B cell (primary cell): Measurements from ENCODE around the gene SMC2. TPM values are rescaled to one million over a fixed set of nuclear protein-coding genes. Genes with fewer than 3 reads are reported as not detected.

Source experiments
- ATAC-seq: fragments of 200-7000 bp; cut with Tn5 transposase; one replicate; pipeline ENCODE4 v1.10.0; 2021; ENCODE audit warnings: low read depth, mild to moderate bottlenecking, moderate number of reproducible peaks, moderate library complexity
- CTCF ChIA-PET: fragments of 350-600 bp; sonication (Branson Sonifier 250); formaldehyde crosslinking; loops from one replicate; lab custom pipeline; 2021; ENCODE audit warnings: antibody characterized with exemption, inconsistent platforms; lab: Charles Lee
- POLR2A ChIA-PET: fragments of 350-600 bp; sonication (Branson Sonifier 250); formaldehyde crosslinking; loops from one replicate; lab custom pipeline; 2021; ENCODE audit warnings: antibody characterized with exemption; lab: Charles Lee
- DNase-seq: peaks from one replicate; pipeline ENCODE4 v3.0.0; 2013
- H2AFZ ChIP-seq: 2 replicates; pipeline ENCODE4 v1.6.1; 2012; ENCODE audit warnings: mild to moderate bottlenecking, low read depth, low read length; ENCODE audit not compliant: insufficient read depth, poor library complexity, severe bottlenecking
- H3K27ac ChIP-seq, 2 donors: 1 replicate in 1 of 2; 2 replicates in 1 of 2; pipeline ENCODE4 v1.5.1; 2012 to 2013; ENCODE audit warnings: low read length in 2 of 2, mild to moderate bottlenecking in 2 of 2, moderate library complexity in 1 of 2
- H3K27me3 ChIP-seq, 4 experiments: fragments of 200-600 bp in 1 of 4; sonication (generic) in 1 of 4; replicated peaks in 1 of 4; 1 replicate in 2 of 4; 2 replicates in 2 of 4; pipeline versions ENCODE4 v1.6.1 to v1.7.0; 2013 to 2016; ENCODE audit warnings: low read length in 3 of 4, mild to moderate bottlenecking in 2 of 4, mixed read lengths in 1 of 4, moderate library complexity in 1 of 4; ENCODE audit not compliant: insufficient read depth in 4 of 4, control insufficient read depth in 3 of 4; ENCODE audit errors: control extremely low read depth in 1 of 4
- H3K36me3 ChIP-seq, 2 experiments: replicated peaks in 1 of 2; 1 replicate in 1 of 2; 2 replicates in 1 of 2; pipeline versions ENCODE4 v1.6.1 to v1.7.1; 2013; ENCODE audit warnings: low read length in 1 of 2; ENCODE audit not compliant: insufficient read depth in 2 of 2, control insufficient read depth in 1 of 2; ENCODE audit errors: control extremely low read depth in 1 of 2, extremely low read depth in 1 of 2
- H3K4me1 ChIP-seq, 2 donors: fragments of 200-600 bp in 1 of 2; sonication (generic) in 1 of 2; 1 replicate in 1 of 2; 2 replicates in 1 of 2; pipeline versions ENCODE4 v1.5.1 to v1.6.1; 2013 to 2017; ENCODE audit warnings: low read length in 2 of 2; ENCODE audit not compliant: control insufficient read depth in 2 of 2, insufficient read depth in 2 of 2
- H3K4me2 ChIP-seq: replicated peaks from 2 replicates; pipeline ENCODE3; 2012; ENCODE audit warnings: mild to moderate bottlenecking, low read depth, low read length; ENCODE audit not compliant: poor library complexity, severe bottlenecking
- H3K4me3 ChIP-seq, 5 experiments: fragments of 200-600 bp in 1 of 5; sonication (generic) in 1 of 5; 1 replicate in 3 of 5; 2 replicates in 2 of 5; pipeline versions ENCODE4 v1.5.1 to v1.7.0; 2011 to 2016; ENCODE audit warnings: low read length in 4 of 5, mild to moderate bottlenecking in 4 of 5, low read depth in 2 of 5, control low read depth in 1 of 5, moderate library complexity in 1 of 5; ENCODE audit not compliant: insufficient read depth in 1 of 5; ENCODE audit errors: control extremely low read depth in 1 of 5, extremely low read depth in 1 of 5
- H3K79me2 ChIP-seq: fragments of 200-600 bp; sonication (generic); one replicate; pipeline ENCODE4 v1.6.0; 2016; ENCODE audit warnings: low read length; ENCODE audit not compliant: control insufficient read depth, insufficient read depth
- H3K9ac ChIP-seq: fragments of 200-600 bp; sonication (generic); 2 replicates; pipeline ENCODE4 v1.6.1; 2017; ENCODE audit warnings: mild to moderate bottlenecking, low read length, moderate library complexity
- H3K9me3 ChIP-seq, 3 donors: one replicate each; pipeline versions ENCODE4 v1.6.1 to v1.7.1; 2013; ENCODE audit warnings: low read length in 2 of 3; ENCODE audit not compliant: control insufficient read depth in 2 of 3, insufficient read depth in 1 of 3; ENCODE audit errors: control extremely low read depth in 1 of 3
- H4K20me1 ChIP-seq: 2 replicates; pipeline ENCODE4 v1.6.0; 2012; ENCODE audit warnings: mild to moderate bottlenecking, low read length; ENCODE audit not compliant: insufficient read depth, control insufficient read depth, poor library complexity, severe bottlenecking
- H3K27ac Mint-ChIP-seq: one replicate; pipeline ENCODE4 v1.8.0; 2021; ENCODE audit warnings: mixed read lengths
- H3K27me3 Mint-ChIP-seq: one replicate; pipeline ENCODE4 v1.8.0; 2021; ENCODE audit warnings: mixed read lengths
- H3K4me1 Mint-ChIP-seq: one replicate; pipeline ENCODE4 v1.8.0; 2021; ENCODE audit warnings: mixed read lengths
- H3K4me3 Mint-ChIP-seq: one replicate; pipeline ENCODE4 v1.8.0; 2021; ENCODE audit warnings: mixed read lengths
- H3K9me3 Mint-ChIP-seq: one replicate; pipeline ENCODE4 v1.8.0; 2022; ENCODE audit warnings: mixed read lengths; ENCODE audit not compliant: insufficient read depth
- CTCF ChIP-seq: fragments of 200-600 bp; IDR thresholded peaks from one replicate; pipeline ENCODE4 v1.8.0; 2022; ENCODE audit warnings: antibody characterized with exemption, mild to moderate bottlenecking
- EZH2 ChIP-seq: IDR thresholded peaks from 2 replicates; pipeline ENCODE4 v1.6.1; 2012; ENCODE audit warnings: borderline replicate concordance, low read depth, mild to moderate bottlenecking, moderate library complexity, low read length; ENCODE audit not compliant: insufficient read depth, poor library complexity, severe bottlenecking
- WGBS: methylation state at CpG from one replicate; pipeline ENCODE4 v1.1.5; 2013; ENCODE audit warnings: missing lambda C conversion rate; ENCODE audit not compliant: insufficient coverage; 5-methylcytosine and 5-hydroxymethylcytosine counted together
- intact Hi-C: fragments of 100-400 bp; cut with micrococcal nuclease; formaldehyde crosslinking; loops from one replicate; pipeline ENCODE4 v1.10.0; 2022
- polyA plus RNA-seq: library from polyadenylated mRNA; depleted of rRNA; stranded (reverse); fragments of >200 nt; gene quantifications from 2 replicates; pipeline ENCODE4 v1.2.3, GENCODE V29; 2012
- total RNA-seq, 2 donors: library from RNA; stranded (reverse); fragments of 120-200 nt in 1 of 2; gene quantifications; 1 replicate in 1 of 2; 2 replicates in 1 of 2; pipeline versions ENCODE4 v1.2.3 to v1.2.4, GENCODE V29; 2013 to 2022

The SMC2 gene
- total and polyA plus RNA-seq, 2 donors (not counting 1 experiment from before 2014, with no cell fraction given) = 1.6 to 10.6 TPM

GRCh38 chr9:104069288-104069687 is 24.8 kb upstream of the SMC2 start:
- WGBS = no CpG with 5 or more reads among the region's 1 CpG
- no peak for ATAC-seq
- intact Hi-C loops = no loop called here
- DNase-seq = no peak
- ChIA-PET CTCF (no interaction called here), POLR2A (no interaction called here)
- Histone ChIP-seq H3K9ac (no peak overlapping the region), H2AFZ (no peak overlapping the region), H3K9me3 (peaks cover 0 to 1% (median 0%) of the 10 kb centered on the region in 3 donors), H3K4me1 (no peaks in the 10 kb centered on the region), H4K20me1 (no peaks in the 10 kb centered on the region), H3K27ac (no peak overlapping the region), H3K79me2 (no peaks in the 10 kb centered on the region), H3K36me3 (no peaks in the 10 kb centered on the region), H3K4me3 (no peak overlapping the region), H3K4me2 (no peak overlapping the region), H3K27me3 (no peaks in the 10 kb centered on the region)
- H3K4me3 Mint-ChIP-seq = no peak overlapping the region
- H3K9me3 Mint-ChIP-seq = peaks cover 2% of the 10 kb centered on the region
- peaks cover 5% of the 10 kb centered on the region for H3K27me3 Mint-ChIP-seq
- no peak overlapping the region for H3K27ac Mint-ChIP-seq
- H3K4me1 Mint-ChIP-seq = no peaks in the 10 kb centered on the region
- TF ChIP-seq EZH2 (no peak), CTCF (no peak)

GRCh38 chr9:104071589-104071988 is 22.5 kb upstream of the SMC2 start:
- intact Hi-C loops = no loop called here
- CTCF ChIA-PET = no interaction called here
- TF ChIP-seq EZH2 (no peak), CTCF (no peak)

More at GRCh38 chr9:104071589-104071988, 22.5 kb upstream of the SMC2 start:
- H3K36me3 ChIP-seq = no peaks in the 10 kb centered on the region
- H3K9me3 ChIP-seq = no peaks in the 10 kb centered on the region
- no peaks in the 10 kb centered on the region for H4K20me1 ChIP-seq
- Mint-ChIP-seq H3K4me3 (no peak overlapping the region), H3K27ac (no peak overlapping the region), H3K9me3 (peaks cover 2% of the 10 kb centered on the region), H3K27me3 (peaks cover 18% of the 10 kb centered on the region), H3K4me1 (no peaks in the 10 kb centered on the region)
- no peaks in the 10 kb centered on the region for H3K4me1 ChIP-seq
- no peaks in the 10 kb centered on the region for H3K27me3 ChIP-seq
- ATAC-seq (no peak), DNase-seq (no peak)
- no peaks in the 10 kb centered on the region for H3K79me2 ChIP-seq
- no peak overlapping the region for H3K9ac ChIP-seq
- H3K4me3 ChIP-seq = no peak overlapping the region
- no CpG with 5 or more reads among the region's 1 CpG for WGBS
- H3K4me2 ChIP-seq = no peak overlapping the region
- H2AFZ ChIP-seq = no peak overlapping the region
- POLR2A ChIA-PET = no interaction called here
- no peak overlapping the region for H3K27ac ChIP-seq
